ENCODE data around the gene NDUFV3. TPM values are rescaled to one million over a fixed set of nuclear protein-coding genes. Genes with fewer than 3 reads are reported as not detected.

NDUFV3 gene
- polyA plus RNA-seq, 1 donor (not counting 4 experiments of a cell fraction or from before 2014, with no cell fraction given): 28.9 TPM

- H3K9me1 ChIP-seq (ENCODE audit: control insufficient read depth, extremely low read depth, insufficient read depth, low read length): no peaks in the 10 kb centered on the region
- TF ChIP-seq EZH2 (IDR thresholded peaks at IDR 0.05; ENCODE audit: low read length): no peak
- TF ChIP-seq, protein P1, sequence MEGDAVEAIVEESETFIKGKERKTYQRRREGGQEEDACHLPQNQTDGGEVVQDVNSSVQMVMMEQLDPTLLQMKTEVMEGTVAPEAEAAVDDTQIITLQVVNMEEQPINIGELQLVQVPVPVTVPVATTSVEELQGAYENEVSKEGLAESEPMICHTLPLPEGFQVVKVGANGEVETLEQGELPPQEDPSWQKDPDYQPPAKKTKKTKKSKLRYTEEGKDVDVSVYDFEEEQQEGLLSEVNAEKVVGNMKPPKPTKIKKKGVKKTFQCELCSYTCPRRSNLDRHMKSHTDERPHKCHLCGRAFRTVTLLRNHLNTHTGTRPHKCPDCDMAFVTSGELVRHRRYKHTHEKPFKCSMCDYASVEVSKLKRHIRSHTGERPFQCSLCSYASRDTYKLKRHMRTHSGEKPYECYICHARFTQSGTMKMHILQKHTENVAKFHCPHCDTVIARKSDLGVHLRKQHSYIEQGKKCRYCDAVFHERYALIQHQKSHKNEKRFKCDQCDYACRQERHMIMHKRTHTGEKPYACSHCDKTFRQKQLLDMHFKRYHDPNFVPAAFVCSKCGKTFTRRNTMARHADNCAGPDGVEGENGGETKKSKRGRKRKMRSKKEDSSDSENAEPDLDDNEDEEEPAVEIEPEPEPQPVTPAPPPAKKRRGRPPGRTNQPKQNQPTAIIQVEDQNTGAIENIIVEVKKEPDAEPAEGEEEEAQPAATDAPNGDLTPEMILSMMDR (optimal IDR thresholded peaks at IDR 0.05 in 1 of 3, IDR thresholded peaks at IDR 0.05 in 1 of 3, conservative IDR thresholded peaks at IDR 0.05 in 1 of 3; ENCODE audit: extremely low read depth in 1 of 3, insufficient read depth in 2 of 3, low read length in 3 of 3): no peak
- no peak overlapping the region for H3K9ac ChIP-seq (ENCODE audit: control insufficient read depth, extremely low read depth, insufficient read depth, low read length)
- H3K27me3 ChIP-seq (ENCODE audit: control insufficient read depth, extremely low read depth, insufficient read depth, low read length): no peaks in the 10 kb centered on the region
- H3K27ac ChIP-seq (ENCODE audit: control insufficient read depth, insufficient read depth, low read length): no peak overlapping the region
- peaks cover 6% of the 10 kb centered on the region for H3K4me1 ChIP-seq (ENCODE audit: control insufficient read depth, extremely low read depth, insufficient read depth, low read length)
- no peaks in the 10 kb centered on the region for H3K9me3 ChIP-seq (ENCODE audit: control insufficient read depth, low read depth, low read length)
- H3K4me2 ChIP-seq (ENCODE audit: control insufficient read depth, extremely low read depth, insufficient read depth, low read depth, low read length): no peak overlapping the region
- no peak for FAIRE-seq
- no peak overlapping the region for H2AFZ ChIP-seq (ENCODE audit: control insufficient read depth, low read length)
- H3K79me2 ChIP-seq (ENCODE audit: control insufficient read depth, insufficient read depth, low read length): no peaks in the 10 kb centered on the region
- peaks cover 8 to 22% of the 10 kb centered on the region in 2 experiments for H3K36me3 ChIP-seq (ENCODE audit: control insufficient read depth in 2 of 2, extremely low read depth in 1 of 2, insufficient read depth in 2 of 2, low read length in 2 of 2)
- no peak for DNase-seq (ENCODE audit: low read depth, low spot score)
- dilution Hi-C loops (cut with MboI; ENCODE audit: extremely low pct_ligation_motif_present, low sequenced_read_pairs): no loop called here
- H4K20me1 ChIP-seq (ENCODE audit: control insufficient read depth, extremely low read depth, insufficient read depth, low read length): no peaks in the 10 kb centered on the region
- H3K4me3 ChIP-seq (ENCODE audit: control insufficient read depth in 2 of 3, extremely low read depth in 1 of 3, insufficient read depth in 2 of 3, low read depth in 1 of 3, low read length in 3 of 3): no peak overlapping the region
Observed at GRCh38 chr21:42913476-42913875, 20.4 kb downstream of the NDUFV3 start.

- Histone ChIP-seq H4K20me1 (ENCODE audit: control insufficient read depth, extremely low read depth, insufficient read depth, low read length) (no peaks in the 10 kb centered on the region), H2AFZ (ENCODE audit: control insufficient read depth, low read length) (no peak overlapping the region), H3K9me1 (ENCODE audit: control insufficient read depth, extremely low read depth, insufficient read depth, low read length) (no peaks in the 10 kb centered on the region), H3K4me2 (ENCODE audit: control insufficient read depth, extremely low read depth, insufficient read depth, low read depth, low read length) (no peak overlapping the region), H3K27me3 (ENCODE audit: control insufficient read depth, extremely low read depth, insufficient read depth, low read length) (no peaks in the 10 kb centered on the region), H3K4me3 (ENCODE audit: control insufficient read depth in 2 of 3, extremely low read depth in 1 of 3, insufficient read depth in 2 of 3, low read depth in 1 of 3, low read length in 3 of 3) (no peak overlapping the region), H3K9me3 (ENCODE audit: control insufficient read depth, low read depth, low read length) (no peaks in the 10 kb centered on the region), H3K9ac (ENCODE audit: control insufficient read depth, extremely low read depth, insufficient read depth, low read length) (no peak overlapping the region), H3K36me3 (ENCODE audit: control insufficient read depth in 2 of 2, extremely low read depth in 1 of 2, insufficient read depth in 2 of 2, low read length in 2 of 2) (no peaks in the 10 kb centered on the region), H3K27ac (ENCODE audit: control insufficient read depth, insufficient read depth, low read length) (no peak overlapping the region), H3K4me1 (ENCODE audit: control insufficient read depth, extremely low read depth, insufficient read depth, low read length) (no peaks in the 10 kb centered on the region), H3K79me2 (ENCODE audit: control insufficient read depth, insufficient read depth, low read length) (no peaks in the 10 kb centered on the region)
- no peak for DNase-seq (ENCODE audit: low read depth, low spot score)
- TF ChIP-seq EZH2 (IDR thresholded peaks at IDR 0.05; ENCODE audit: low read length): no peak
- TF ChIP-seq, protein P1 (optimal IDR thresholded peaks at IDR 0.05 in 1 of 3, IDR thresholded peaks at IDR 0.05 in 1 of 3, conservative IDR thresholded peaks at IDR 0.05 in 1 of 3; ENCODE audit: extremely low read depth in 1 of 3, insufficient read depth in 2 of 3, low read length in 3 of 3): no peak
- no peak for FAIRE-seq
- dilution Hi-C loops (cut with MboI; ENCODE audit: extremely low pct_ligation_motif_present, low sequenced_read_pairs): no loop called here
Observed at GRCh38 chr21:42918291-42918690, 25.2 kb downstream of the NDUFV3 start.
